Right lobe of liver (tissue), 4 donors: ENCODE results near the gene NAT8L.

Experiments
- CTCF ChIP-seq, 4 donors: fragments of 200-600 bp in 3 of 4; fragments of 450-650 bp in 1 of 4; IDR thresholded peaks; one replicate each; pipeline versions ENCODE4 v1.5.1 to v1.8.0; 2016 to 2022; ENCODE audit warnings: antibody characterized with exemption in 4 of 4, mild to moderate bottlenecking in 2 of 4
- POLR2A ChIP-seq: fragments of 450-650 bp; IDR thresholded peaks from one replicate; pipeline ENCODE4 v1.6.1; 2017; ENCODE audit warnings: antibody characterized with exemption, mild to moderate bottlenecking
- donor health status: DM: no; HTN: no; CAD: no.
- donor health status: DM: no; HTN: no; CAD: no.
- donor health status: DM: no; HTN: yes; CAD: no.

- no peak for TF ChIP-seq CTCF (IDR thresholded peaks at IDR 0.05)
- no peak for TF ChIP-seq POLR2A
Observed at GRCh38 chr4:2093265-2093664, 34.1 kb downstream of the NAT8L start.
